Measurements from ENCODE around the gene TMEM213.

GRCh38 chr7:138845711-138846110 is 47.9 kb downstream of the TMEM213 start:
- TF ChIP-seq CTCF (IDR thresholded peaks at IDR 0.05) (no peak), POLR2A (IDR thresholded peaks at IDR 0.05) (no peak), POLR2AphosphoS5 (IDR thresholded peaks at IDR 0.05) (no peak), EP300 (IDR thresholded peaks at IDR 0.05; ENCODE audit: low read depth) (no peak)

All from transverse colon (tissue), 4 donors.